Measurements from ENCODE around the gene BCOR.

DNA sequence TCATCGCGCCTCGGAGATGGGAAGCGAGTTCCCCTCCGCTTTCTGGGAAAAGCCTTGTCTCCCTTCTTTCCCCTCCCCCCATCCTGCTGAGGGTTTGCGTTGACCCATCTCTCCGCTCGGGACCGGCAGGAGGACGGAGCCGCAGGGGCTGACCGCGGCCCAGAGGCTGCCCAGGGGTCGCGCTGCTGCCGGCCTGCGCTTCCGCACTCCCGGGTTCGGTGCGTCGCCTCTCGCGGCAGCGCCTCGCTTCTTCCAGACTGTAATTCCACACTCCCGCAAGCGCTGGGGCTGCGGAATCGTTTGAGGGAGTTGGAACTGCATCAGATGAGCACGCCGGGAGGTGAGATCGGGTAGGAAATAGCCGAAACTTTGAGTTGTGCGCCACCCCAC lies 88.3 kb downstream of the BCOR start:
- TF ChIP-seq CTCF (conservative IDR thresholded peaks at IDR 0.05; ENCODE audit: low read length) (no peak), EZH2phosphoT487 (IDR thresholded peaks at IDR 0.05; ENCODE audit: borderline replicate concordance) (no peak)
